ENCODE results near the gene PDGFD.

PDGFD gene

DNA sequence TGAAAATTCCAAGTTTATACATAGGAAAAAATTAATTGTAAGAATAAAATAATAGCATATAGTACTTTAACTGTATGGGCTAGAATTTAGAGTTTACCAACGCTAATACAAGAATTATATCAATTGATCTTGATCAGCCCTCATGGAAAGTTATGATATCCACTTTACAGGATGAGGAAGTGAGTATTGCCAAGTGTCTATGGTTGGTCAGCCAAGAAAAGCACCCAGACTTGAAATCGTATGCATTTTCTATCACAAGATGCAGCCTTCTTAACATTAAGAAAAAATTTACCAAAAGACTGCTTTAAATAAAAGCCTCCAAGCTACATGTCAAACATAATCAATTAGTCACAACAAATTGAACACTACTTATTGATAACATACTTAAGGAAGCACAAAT is 74.5 kb downstream of the PDGFD start:
- Histone ChIP-seq H3K9ac (ENCODE audit: insufficient read length) (no peak overlapping the region), H3K9me3 (ENCODE audit: low read depth, low read length) (no peaks in the 10 kb centered on the region), H3K27ac (no peak overlapping the region), H3K4me3 (no peak overlapping the region), H3K36me3 (ENCODE audit: insufficient read depth, low read length) (no peaks in the 10 kb centered on the region)
- DNase-seq (ENCODE audit: low read depth, low spot score): no peak
- TF ChIP-seq FOXP2 (optimal IDR thresholded peaks at IDR 0.05; ENCODE audit: control extremely low read depth, extremely low read length, insufficient read depth) (no peak), EZH2 (IDR thresholded peaks at IDR 0.05) (no peak), POLR2AphosphoS5 (IDR thresholded peaks at IDR 0.05; ENCODE audit: borderline replicate concordance, low read depth, low read length) (no peak)

DNA sequence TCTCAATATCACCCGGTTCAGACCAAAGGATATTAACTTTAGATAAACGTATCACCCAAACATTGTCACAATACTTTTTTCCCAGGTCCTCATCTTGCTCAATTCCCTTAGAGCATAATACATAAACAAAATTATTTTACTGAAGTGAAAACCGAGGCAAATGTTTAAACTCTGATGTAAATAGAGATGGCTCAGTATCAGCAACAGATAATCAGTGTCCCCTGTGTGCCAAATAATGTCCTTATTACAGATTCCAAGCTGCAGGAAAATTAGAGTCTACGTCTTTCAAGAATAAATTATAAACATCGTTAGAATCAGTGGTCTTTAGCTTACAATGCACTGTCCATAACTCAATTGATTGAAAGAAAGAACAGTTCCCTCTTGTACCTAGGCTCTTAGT is 77.3 kb downstream of the PDGFD start:
- TF ChIP-seq POLR2AphosphoS5 (IDR thresholded peaks at IDR 0.05; ENCODE audit: borderline replicate concordance, low read depth, low read length) (no peak), EZH2 (IDR thresholded peaks at IDR 0.05) (no peak), FOXP2 (optimal IDR thresholded peaks at IDR 0.05; ENCODE audit: control extremely low read depth, extremely low read length, insufficient read depth) (no peak)

DNA sequence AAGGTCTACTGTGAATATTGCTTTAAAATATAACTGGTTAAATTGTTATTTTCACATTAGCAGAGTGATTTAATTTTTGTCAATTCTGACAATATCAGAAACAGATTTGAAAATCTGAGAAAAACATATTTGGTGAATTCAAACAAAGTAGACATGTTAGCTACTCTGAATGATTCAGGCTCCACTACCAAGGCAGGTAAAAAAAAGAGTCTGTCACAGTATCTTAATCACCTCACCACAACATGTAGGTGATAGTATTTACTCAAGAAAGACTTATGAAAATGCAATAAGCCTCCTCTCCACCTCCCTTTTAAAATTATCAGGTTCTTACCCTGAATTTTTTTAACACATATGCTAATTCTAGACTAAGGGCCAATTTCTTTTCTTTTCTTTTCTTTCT is 85.0 kb downstream of the PDGFD start:
- Histone ChIP-seq H3K27ac (no peak overlapping the region), H3K4me3 (no peak overlapping the region), H3K9ac (ENCODE audit: insufficient read length) (no peak overlapping the region), H3K9me3 (ENCODE audit: low read depth, low read length) (no peaks in the 10 kb centered on the region), H3K36me3 (ENCODE audit: insufficient read depth, low read length) (no peaks in the 10 kb centered on the region)
- no peak for DNase-seq (ENCODE audit: low read depth, low spot score)
- TF ChIP-seq EZH2 (IDR thresholded peaks at IDR 0.05) (no peak), FOXP2 (optimal IDR thresholded peaks at IDR 0.05; ENCODE audit: control extremely low read depth, extremely low read length, insufficient read depth) (no peak)

More for the DNA sequence above, 77.3 kb downstream of the PDGFD start:
- Histone ChIP-seq H3K4me3 (no peak overlapping the region), H3K27ac (no peak overlapping the region), H3K9ac (ENCODE audit: insufficient read length) (no peak overlapping the region), H3K9me3 (ENCODE audit: low read depth, low read length) (no peaks in the 10 kb centered on the region), H3K36me3 (ENCODE audit: insufficient read depth, low read length) (no peaks in the 10 kb centered on the region)
- DNase-seq (ENCODE audit: low read depth, low spot score): no peak

DNA sequence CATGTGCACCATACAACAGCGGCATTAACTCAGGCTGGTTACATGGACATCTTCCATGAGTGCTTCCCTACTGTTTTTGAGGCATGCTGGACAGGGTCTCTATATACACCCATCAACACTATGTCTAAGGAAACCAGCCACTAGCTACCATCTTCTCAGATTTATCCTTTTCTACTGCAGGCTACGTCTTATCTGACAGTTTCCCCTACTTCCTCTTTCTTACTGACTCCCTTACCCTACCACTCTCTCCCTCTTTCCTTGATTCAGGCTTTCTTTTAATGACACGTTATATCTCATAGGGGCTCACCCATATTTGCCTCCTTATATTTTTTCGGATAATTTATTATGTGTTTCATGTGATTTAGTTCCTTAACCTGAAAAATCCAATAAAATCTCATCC is 85.7 kb downstream of the PDGFD start:
- H3K9me3 ChIP-seq (ENCODE audit: low read depth, low read length): no peaks in the 10 kb centered on the region
- no peak overlapping the region for H3K4me3 ChIP-seq
- no peak overlapping the region for H3K9ac ChIP-seq (ENCODE audit: insufficient read length)
- no peak overlapping the region for H3K27ac ChIP-seq
- DNase-seq (ENCODE audit: low read depth, low spot score): no peak
- TF ChIP-seq POLR2AphosphoS5 (IDR thresholded peaks at IDR 0.05; ENCODE audit: borderline replicate concordance, low read depth, low read length): no peak
- TF ChIP-seq EZH2 (IDR thresholded peaks at IDR 0.05): no peak
- TF ChIP-seq FOXP2 (optimal IDR thresholded peaks at IDR 0.05; ENCODE audit: control extremely low read depth, extremely low read length, insufficient read depth): no peak
- no peaks in the 10 kb centered on the region for H3K36me3 ChIP-seq (ENCODE audit: insufficient read depth, low read length)

DNA sequence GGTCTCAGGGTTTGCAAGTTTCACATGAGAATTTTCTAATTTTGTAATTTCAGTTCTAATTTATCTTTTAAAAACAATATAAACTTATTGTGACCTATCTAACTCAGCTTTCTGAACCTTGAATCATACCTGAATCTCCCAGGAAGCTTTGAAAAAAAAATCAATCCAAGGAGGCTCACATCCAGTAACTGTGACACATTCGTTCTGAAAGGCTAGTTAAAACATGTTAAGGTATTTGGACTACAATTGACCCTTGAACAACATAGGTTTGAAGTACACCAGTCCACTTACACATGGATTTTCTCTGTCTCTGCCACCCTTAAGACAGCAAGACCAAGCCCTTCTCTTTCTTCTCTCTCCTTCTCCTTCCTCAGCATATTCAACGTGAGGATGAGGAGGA is 87.5 kb downstream of the PDGFD start:
- TF ChIP-seq EZH2 (IDR thresholded peaks at IDR 0.05): no peak
- Histone ChIP-seq H3K27ac (no peak overlapping the region), H3K4me3 (no peak overlapping the region), H3K9me3 (ENCODE audit: low read depth, low read length) (no peaks in the 10 kb centered on the region), H3K9ac (ENCODE audit: insufficient read length) (no peak overlapping the region), H3K36me3 (ENCODE audit: insufficient read depth, low read length) (no peaks in the 10 kb centered on the region)
- no peak for DNase-seq (ENCODE audit: low read depth, low spot score)

DNA sequence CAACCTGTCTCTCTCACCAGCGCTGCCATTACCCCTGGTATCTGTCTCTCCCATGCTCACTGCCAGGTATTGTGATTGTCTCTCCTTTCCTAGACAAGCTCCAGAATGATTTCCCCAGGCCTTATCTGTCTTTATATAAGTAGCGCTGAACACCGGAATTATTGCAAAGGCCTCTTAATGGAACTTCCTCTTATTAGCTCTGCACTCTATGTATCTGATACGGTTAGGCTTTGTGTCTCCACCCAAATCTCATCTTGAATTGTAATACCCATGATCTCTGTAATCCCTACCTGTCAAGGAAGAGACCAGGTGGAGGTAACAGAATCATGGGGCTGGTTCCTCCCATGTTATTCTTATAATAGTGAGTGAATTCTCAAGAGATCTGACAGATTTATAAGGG is 88.2 kb downstream of the PDGFD start:
- no peak for DNase-seq (ENCODE audit: low read depth, low spot score)
- H3K27ac ChIP-seq: no peak overlapping the region
- H3K4me3 ChIP-seq: no peak overlapping the region
- H3K9me3 ChIP-seq (ENCODE audit: low read depth, low read length): no peaks in the 10 kb centered on the region
- no peaks in the 10 kb centered on the region for H3K36me3 ChIP-seq (ENCODE audit: insufficient read depth, low read length)
- H3K9ac ChIP-seq (ENCODE audit: insufficient read length): no peak overlapping the region
- no peak for TF ChIP-seq POLR2AphosphoS5 (IDR thresholded peaks at IDR 0.05; ENCODE audit: borderline replicate concordance, low read depth, low read length)
- no peak for TF ChIP-seq FOXP2 (optimal IDR thresholded peaks at IDR 0.05; ENCODE audit: control extremely low read depth, extremely low read length, insufficient read depth)
- no peak for TF ChIP-seq EZH2 (IDR thresholded peaks at IDR 0.05)

DNA sequence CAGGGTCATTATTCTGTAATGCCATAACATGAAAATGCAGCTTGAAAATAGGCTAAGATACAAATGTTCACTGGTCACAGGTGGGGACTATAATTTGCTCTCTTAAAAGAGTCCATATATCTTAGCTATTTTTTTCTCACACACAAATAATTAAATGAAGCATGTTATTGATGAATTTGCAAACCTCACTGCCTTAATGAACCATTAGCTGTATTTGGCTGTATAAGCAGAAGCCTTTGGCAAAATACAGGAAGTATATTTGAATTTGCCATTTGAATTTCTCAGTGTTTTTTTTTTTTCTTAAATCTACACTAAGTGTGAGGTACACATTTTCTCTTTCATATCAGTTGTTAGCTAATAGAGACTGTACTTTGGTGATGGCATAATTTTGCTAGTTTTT is 88.9 kb downstream of the PDGFD start:
- TF ChIP-seq FOXP2 (optimal IDR thresholded peaks at IDR 0.05; ENCODE audit: control extremely low read depth, extremely low read length, insufficient read depth) (no peak), EZH2 (IDR thresholded peaks at IDR 0.05) (no peak), POLR2AphosphoS5 (IDR thresholded peaks at IDR 0.05; ENCODE audit: borderline replicate concordance, low read depth, low read length) (no peak)
- Histone ChIP-seq H3K9ac (ENCODE audit: insufficient read length) (no peak overlapping the region), H3K9me3 (ENCODE audit: low read depth, low read length) (no peaks in the 10 kb centered on the region), H3K36me3 (ENCODE audit: insufficient read depth, low read length) (no peaks in the 10 kb centered on the region), H3K4me3 (no peak overlapping the region), H3K27ac (no peak overlapping the region)
- no peak for DNase-seq (ENCODE audit: low read depth, low spot score)

DNA sequence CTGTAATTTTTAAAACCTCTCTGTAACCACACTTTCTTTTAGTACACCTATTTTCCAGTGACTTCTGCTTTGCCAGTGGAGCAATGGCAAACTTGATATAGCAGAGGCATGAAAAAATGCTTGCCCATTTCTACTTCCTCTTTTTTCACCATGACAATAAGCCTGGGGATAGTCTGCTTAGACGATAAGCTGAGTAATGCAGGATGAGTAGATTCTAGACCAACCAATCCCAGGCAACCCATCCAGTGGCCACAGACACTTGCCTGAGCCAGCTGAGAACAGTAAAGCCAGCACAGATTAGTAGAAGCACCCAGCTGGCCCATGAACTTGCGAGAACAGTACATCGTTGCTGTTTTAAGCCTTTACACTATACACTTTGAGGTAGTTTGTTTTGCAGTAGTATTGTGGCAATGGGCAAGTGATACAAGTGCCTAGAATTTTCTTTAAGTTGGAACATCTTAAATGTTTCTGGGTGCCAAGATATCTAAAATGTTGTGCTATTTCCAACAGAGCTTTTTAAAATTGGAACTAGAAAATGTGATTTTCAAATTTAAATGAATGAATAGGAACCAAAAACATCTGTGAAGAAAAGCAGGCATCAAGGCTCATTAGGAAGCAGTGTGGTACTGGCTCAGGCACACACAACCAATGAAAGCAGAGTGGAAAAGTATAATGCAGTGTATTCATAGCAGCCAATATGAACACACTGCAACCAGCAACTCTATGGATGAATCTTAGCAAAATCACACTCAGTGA is 89.8 kb downstream of the PDGFD start:
- H3K27ac ChIP-seq: no peak overlapping the region
- no peak for TF ChIP-seq POLR2AphosphoS5 (IDR thresholded peaks at IDR 0.05; ENCODE audit: borderline replicate concordance, low read depth, low read length)
- no peak for TF ChIP-seq FOXP2 (optimal IDR thresholded peaks at IDR 0.05; ENCODE audit: control extremely low read depth, extremely low read length, insufficient read depth)
- TF ChIP-seq EZH2 (IDR thresholded peaks at IDR 0.05): no peak
- H3K4me3 ChIP-seq: no peak overlapping the region
- H3K36me3 ChIP-seq (ENCODE audit: insufficient read depth, low read length): no peaks in the 10 kb centered on the region
- DNase-seq (ENCODE audit: low read depth, low spot score): no peak
- no peaks in the 10 kb centered on the region for H3K9me3 ChIP-seq (ENCODE audit: low read depth, low read length)
- no peak overlapping the region for H3K9ac ChIP-seq (ENCODE audit: insufficient read length)

DNA sequence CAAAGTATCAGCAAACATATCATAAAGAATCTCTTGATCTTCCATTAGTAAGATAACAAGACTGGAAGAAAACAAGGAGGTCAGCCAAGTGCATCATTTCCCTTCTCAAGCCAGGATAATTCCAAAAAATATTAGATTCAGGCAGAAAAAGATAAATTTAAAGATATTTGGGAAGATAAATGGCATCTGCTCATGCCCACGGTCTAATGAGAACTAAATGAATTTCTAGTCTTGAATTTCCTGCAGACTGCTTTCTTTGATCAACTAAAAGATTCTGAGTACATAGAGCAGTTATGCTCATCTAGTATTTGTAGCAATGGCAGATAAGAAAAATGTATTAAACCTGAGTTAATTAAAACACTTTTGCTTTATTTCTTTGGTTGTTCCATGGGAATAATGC is 96.4 kb downstream of the PDGFD start:
- TF ChIP-seq EZH2 (IDR thresholded peaks at IDR 0.05): no peak
- TF ChIP-seq FOXP2 (optimal IDR thresholded peaks at IDR 0.05; ENCODE audit: control extremely low read depth, extremely low read length, insufficient read depth): no peak
- TF ChIP-seq POLR2AphosphoS5 (IDR thresholded peaks at IDR 0.05; ENCODE audit: borderline replicate concordance, low read depth, low read length): no peak
- H3K9me3 ChIP-seq (ENCODE audit: low read depth, low read length): no peaks in the 10 kb centered on the region
- DNase-seq (ENCODE audit: low read depth, low spot score): no peak
- H3K9ac ChIP-seq (ENCODE audit: insufficient read length): no peak overlapping the region
- no peaks in the 10 kb centered on the region for H3K36me3 ChIP-seq (ENCODE audit: insufficient read depth, low read length)
- H3K27ac ChIP-seq: no peak overlapping the region
- no peak overlapping the region for H3K4me3 ChIP-seq

Measured in SK-N-MC (cell line).